Effector memory CD8-positive, alpha-beta T cell (primary cell): ENCODE measurements around the gene DIPK1A.
A peak's percentile ranks its signal among the peaks of the same experiment; 100 is the strongest.

ENCODE experiments used
- ATAC-seq: fragments of 150-1000 bp; cut with Tn5 transposase; replicated peaks from 2 replicates; pipeline ENCODE4 v1.10.0; 2021; ENCODE audit warnings: mild to moderate bottlenecking, moderate library complexity
- DNase-seq, 3 experiments: peaks; one replicate each; pipeline ENCODE4 v3.0.0; 2021
- H3K27ac Mint-ChIP-seq, 2 donors: one replicate each; pipeline ENCODE4 v1.8.0; 2022; ENCODE audit warnings: mild to moderate bottlenecking in 2 of 2, mixed read lengths in 2 of 2, moderate library complexity in 2 of 2
- H3K27me3 Mint-ChIP-seq, 2 donors: one replicate each; pipeline ENCODE4 v1.8.0; 2022; ENCODE audit warnings: mixed read lengths in 2 of 2
- H3K36me3 Mint-ChIP-seq: one replicate; pipeline ENCODE4 v1.8.0; 2022; ENCODE audit warnings: mild to moderate bottlenecking, moderate library complexity, mixed read lengths; ENCODE audit not compliant: insufficient read depth
- H3K4me1 Mint-ChIP-seq, 2 donors: one replicate each; pipeline ENCODE4 v1.8.0; 2022; ENCODE audit warnings: low read depth in 2 of 2, mixed read lengths in 2 of 2
- H3K4me3 Mint-ChIP-seq, 2 donors: one replicate each; pipeline ENCODE4 v1.8.0; 2022; ENCODE audit warnings: mild to moderate bottlenecking in 2 of 2, mixed read lengths in 2 of 2, moderate library complexity in 2 of 2
- H3K9me3 Mint-ChIP-seq, 2 donors: one replicate each; pipeline ENCODE4 v1.8.0; 2022; ENCODE audit warnings: mixed read lengths in 2 of 2

The DIPK1A gene

GRCh38 chr1:92859400-92860039 is 101.7 kb downstream of the DIPK1A start:
- Mint-ChIP-seq H3K4me1 (peaks cover 2 to 5% of the 10 kb centered on the region in 2 donors), H3K9me3 (no peaks in the 10 kb centered on the region), H3K27ac (peak overlapping the region; percentile 1 to 17), H3K36me3 (peaks cover 2% of the 10 kb centered on the region), H3K4me3 (peak overlapping the region in 1 of 2 donors; percentile 16), H3K27me3 (no peaks in the 10 kb centered on the region)
- ATAC-seq (no peak), DNase-seq (no peak)

GRCh38 chr1:92858564-92859399 is 102.5 kb downstream of the DIPK1A start:
- ATAC-seq: peak; percentile 98
- Mint-ChIP-seq H3K36me3 (peaks cover 2% of the 10 kb centered on the region), H3K9me3 (no peaks in the 10 kb centered on the region), H3K27ac (peak overlapping the region; percentile 1 to 17), H3K4me1 (peaks cover 4 to 5% of the 10 kb centered on the region in 2 donors), H3K4me3 (peak overlapping the region in 1 of 2 donors; percentile 16), H3K27me3 (no peaks in the 10 kb centered on the region)
- DNase-seq: peak; percentile 57 to 68 (median 58)

- Mint-ChIP-seq H3K27me3 (no peaks in the 10 kb centered on the region), H3K4me1 (peaks cover 4 to 5% of the 10 kb centered on the region in 2 donors), H3K36me3 (peaks cover 2% of the 10 kb centered on the region), H3K9me3 (no peaks in the 10 kb centered on the region), H3K27ac (no peak overlapping the region), H3K4me3 (no peak overlapping the region)
- DNase-seq: no peak
- no peak for ATAC-seq
Observed at GRCh38 chr1:92857817-92858216, 103.4 kb downstream of the DIPK1A start.

GRCh38 chr1:92855236-92855635 is 106.0 kb downstream of the DIPK1A start:
- Mint-ChIP-seq H3K36me3 (peaks cover 6% of the 10 kb centered on the region), H3K4me3 (no peak overlapping the region), H3K27me3 (no peaks in the 10 kb centered on the region), H3K9me3 (no peaks in the 10 kb centered on the region), H3K27ac (no peak overlapping the region), H3K4me1 (peaks cover 4 to 5% of the 10 kb centered on the region in 2 donors)
- ATAC-seq (no peak), DNase-seq (no peak)

GRCh38 chr1:92854101-92854785 is 107.0 kb downstream of the DIPK1A start:
- Mint-ChIP-seq H3K4me1 (peaks cover 2 to 3% of the 10 kb centered on the region in 2 donors), H3K4me3 (no peak overlapping the region), H3K27me3 (no peaks in the 10 kb centered on the region), H3K36me3 (peaks cover 6% of the 10 kb centered on the region), H3K9me3 (no peaks in the 10 kb centered on the region), H3K27ac (peak overlapping the region; percentile 18 to 58)
- ATAC-seq (no peak), DNase-seq (no peak)

- ATAC-seq: no peak
Observed at GRCh38 chr1:92853299-92853698, 108.0 kb downstream of the DIPK1A start.

GRCh38 chr1:92851729-92852128 is 109.5 kb downstream of the DIPK1A start:
- H3K4me3 Mint-ChIP-seq: no peak overlapping the region
- H3K27me3 Mint-ChIP-seq: no peaks in the 10 kb centered on the region
- peaks cover 9% of the 10 kb centered on the region for H3K36me3 Mint-ChIP-seq
- no peak for ATAC-seq
- H3K9me3 Mint-ChIP-seq: no peaks in the 10 kb centered on the region
- peak overlapping the region in 1 of 2 donors; percentile 59 for H3K27ac Mint-ChIP-seq
- H3K4me1 Mint-ChIP-seq: peaks cover 0 to 3% of the 10 kb centered on the region in 2 donors
- DNase-seq: no peak

More at GRCh38 chr1:92853299-92853698, 108.0 kb downstream of the DIPK1A start:
- peaks cover 0 to 3% of the 10 kb centered on the region in 2 donors for H3K4me1 Mint-ChIP-seq
- no peak for DNase-seq
- H3K27ac Mint-ChIP-seq: no peak overlapping the region
- H3K36me3 Mint-ChIP-seq: peaks cover 9% of the 10 kb centered on the region
- H3K9me3 Mint-ChIP-seq: no peaks in the 10 kb centered on the region
- H3K4me3 Mint-ChIP-seq: no peak overlapping the region
- no peaks in the 10 kb centered on the region for H3K27me3 Mint-ChIP-seq

- DNase-seq (no peak), ATAC-seq (no peak)
- Mint-ChIP-seq H3K4me3 (no peak overlapping the region), H3K9me3 (no peaks in the 10 kb centered on the region), H3K4me1 (peaks cover 0 to 3% of the 10 kb centered on the region in 2 donors), H3K27ac (no peak overlapping the region), H3K27me3 (no peaks in the 10 kb centered on the region), H3K36me3 (peaks cover 18% of the 10 kb centered on the region)
Observed at GRCh38 chr1:92850019-92850418, 111.2 kb downstream of the DIPK1A start.

GRCh38 chr1:92848201-92848600 is 113.1 kb downstream of the DIPK1A start:
- Mint-ChIP-seq H3K27ac (peak overlapping the region; percentile 41 to 64), H3K36me3 (peaks cover 34% of the 10 kb centered on the region), H3K4me3 (no peak overlapping the region), H3K4me1 (no peaks in the 10 kb centered on the region), H3K27me3 (no peaks in the 10 kb centered on the region), H3K9me3 (no peaks in the 10 kb centered on the region)
- ATAC-seq (no peak), DNase-seq (no peak)

GRCh38 chr1:92845908-92846307 is 115.4 kb downstream of the DIPK1A start:
- H3K4me3 Mint-ChIP-seq: no peak overlapping the region
- DNase-seq (no peak), ATAC-seq (no peak)
- peaks cover 52% of the 10 kb centered on the region for H3K36me3 Mint-ChIP-seq
- H3K4me1 Mint-ChIP-seq: peaks cover 2 to 4% of the 10 kb centered on the region in 2 donors
- no peaks in the 10 kb centered on the region for H3K27me3 Mint-ChIP-seq
- H3K27ac Mint-ChIP-seq: no peak overlapping the region
- no peaks in the 10 kb centered on the region for H3K9me3 Mint-ChIP-seq

GRCh38 chr1:92844439-92844838 is 116.8 kb downstream of the DIPK1A start:
- ATAC-seq (no peak), DNase-seq (no peak)
- Mint-ChIP-seq H3K27ac (peak overlapping the region in 1 of 2 donors; percentile 47), H3K27me3 (no peaks in the 10 kb centered on the region), H3K4me1 (peaks cover 6 to 18% of the 10 kb centered on the region in 2 donors), H3K9me3 (no peaks in the 10 kb centered on the region), H3K4me3 (no peak overlapping the region), H3K36me3 (peaks cover 66% of the 10 kb centered on the region)

GRCh38 chr1:92843429-92844352 is 117.6 kb downstream of the DIPK1A start:
- Mint-ChIP-seq H3K27me3 (no peaks in the 10 kb centered on the region), H3K27ac (peak overlapping the region; percentile 29 to 47), H3K4me3 (no peak overlapping the region), H3K9me3 (no peaks in the 10 kb centered on the region), H3K36me3 (peaks cover 72% of the 10 kb centered on the region), H3K4me1 (peaks cover 11 to 24% of the 10 kb centered on the region in 2 donors)
- no peak for DNase-seq
- ATAC-seq: no peak

GRCh38 chr1:92843046-92843423 is 118.2 kb downstream of the DIPK1A start:
- DNase-seq (no peak), ATAC-seq (no peak)
- H3K27ac Mint-ChIP-seq: peak overlapping the region; percentile 29 to 47
- no peaks in the 10 kb centered on the region for H3K9me3 Mint-ChIP-seq
- no peaks in the 10 kb centered on the region for H3K27me3 Mint-ChIP-seq
- peaks cover 78% of the 10 kb centered on the region for H3K36me3 Mint-ChIP-seq
- no peak overlapping the region for H3K4me3 Mint-ChIP-seq
- peaks cover 17 to 28% of the 10 kb centered on the region in 2 donors for H3K4me1 Mint-ChIP-seq
